PC-3 (cell line): Measurements from ENCODE around the gene NRSN2. TPM values are rescaled to one million over a fixed set of nuclear protein-coding genes. Genes with fewer than 3 reads are reported as not detected.

Source experiments
- ATAC-seq: fragments of 200-7000 bp; cut with Tn5 transposase; 2 replicates; pipeline ENCODE4 v1.9.1; 2020; ENCODE audit warnings: mild to moderate bottlenecking, moderate library complexity
- BruUV-seq: library from RNA; stranded (reverse); fragments of 400-500 nt; replicated peaks from 2 replicates; lab custom pipeline; 2021; lab: Mats Ljungman, UMichigan
- CTCF ChIA-PET: fragments of 300-600 bp; sonication (Branson Sonifier 250); formaldehyde crosslinking; loops from one replicate; lab custom pipeline; 2022; ENCODE audit warnings: antibody characterized with exemption; lab: Charles Lee
- POLR2A ChIA-PET: fragments of 300-600 bp; sonication (Branson Sonifier 250); formaldehyde crosslinking; loops from one replicate; lab custom pipeline; 2022; ENCODE audit warnings: antibody characterized with exemption; ENCODE audit not compliant: unreplicated experiment; lab: Charles Lee
- DNase-seq: peaks from one replicate; pipeline ENCODE4 v3.0.0-alpha.2; 2015
- H2AFZ ChIP-seq: fragments of 300-600 bp; sonication (generic); 2 replicates; pipeline ENCODE4 v1.6.0; 2016; ENCODE audit warnings: antibody characterized with exemption, low read length
- H3F3A ChIP-seq: fragments of 300-600 bp; sonication (generic); one replicate; pipeline ENCODE4 v1.6.0; 2017; ENCODE audit warnings: antibody characterized with exemption, low read length, control low read depth, mild to moderate bottlenecking; ENCODE audit not compliant: unreplicated experiment
- H3K27ac ChIP-seq: fragments of 300-600 bp; sonication (generic); 2 replicates; pipeline ENCODE4 v1.5.1; 2016; ENCODE audit warnings: mild to moderate bottlenecking, low read length
- H3K27me3 ChIP-seq: fragments of 300-600 bp; sonication (generic); 2 replicates; pipeline ENCODE4 v1.6.1; 2016; ENCODE audit warnings: low read length, mixed read lengths
- H3K36me3 ChIP-seq: fragments of 300-600 bp; sonication (generic); 2 replicates; pipeline ENCODE4 v1.6.1; 2016; ENCODE audit warnings: low read depth, mixed run types, low read length, mixed read lengths
- H3K4me1 ChIP-seq: fragments of 300-600 bp; sonication (generic); 2 replicates; pipeline ENCODE4 v1.5.1; 2016; ENCODE audit warnings: low read length; ENCODE audit not compliant: insufficient read depth
- H3K4me2 ChIP-seq: fragments of 300-600 bp; sonication (generic); 2 replicates; pipeline ENCODE4 v1.6.0; 2016; ENCODE audit warnings: low read length
- H3K4me3 ChIP-seq: fragments of 300-600 bp; sonication (generic); 2 replicates; pipeline ENCODE4 v1.5.1; 2016; ENCODE audit warnings: mild to moderate bottlenecking, low read length, mixed read lengths
- H3K79me2 ChIP-seq: fragments of 300-600 bp; sonication (generic); 2 replicates; pipeline ENCODE4 v1.6.1; 2017; ENCODE audit warnings: low read length, mixed read lengths
- H3K9ac ChIP-seq: fragments of 300-600 bp; sonication (generic); 2 replicates; pipeline ENCODE4 v1.6.0; 2016; ENCODE audit warnings: mild to moderate bottlenecking, low read length
- H3K9me2 ChIP-seq: fragments of 300-600 bp; sonication (generic); replicated peaks from 2 replicates; pipeline ENCODE4 v1.6.1; 2016; ENCODE audit warnings: mixed run types, low read length, mixed read lengths
- H3K9me3 ChIP-seq: fragments of 300-600 bp; sonication (generic); 2 replicates; pipeline ENCODE4 v1.6.1; 2016; ENCODE audit warnings: low read length, mixed read lengths
- H4K20me1 ChIP-seq: fragments of 300-600 bp; sonication (generic); 2 replicates; pipeline ENCODE4 v1.6.1; 2016; ENCODE audit warnings: low read length, mixed read lengths
- EZH2 ChIP-seq: fragments of 300-600 bp; sonication (generic); IDR thresholded peaks from one replicate; pipeline ENCODE4 v1.6.1; 2017; ENCODE audit warnings: antibody characterized with exemption, mild to moderate bottlenecking, low read length; ENCODE audit not compliant: unreplicated experiment
- EZH2phosphoT487 ChIP-seq: fragments of 300-600 bp; sonication (generic); IDR thresholded peaks from 2 replicates; pipeline ENCODE4 v1.6.1; 2018; ENCODE audit warnings: mild to moderate bottlenecking, antibody characterized with exemption, low read length, borderline replicate concordance
- intact Hi-C: fragments of 100-400 bp; cut with micrococcal nuclease; formaldehyde crosslinking; loops from 2 replicates; pipeline ENCODE4 v1.9.0; 2023
- total RNA-seq: library from RNA; depleted of rRNA; stranded (reverse); fragments of >200 nt; gene quantifications from 2 replicates; pipeline ENCODE4 v1.2.3, GENCODE V29; 2014
- TF ChIP-seq, protein P1 (sequence below): fragments of 300-600 bp; sonication (generic); conservative IDR thresholded peaks from 2 replicates; pipeline ENCODE4 v1.5.1; 2017; ENCODE audit warnings: antibody characterized with exemption, low read depth, mild to moderate bottlenecking, low read length

The NRSN2 gene
- total RNA-seq, 1 experiment from 2014 or later, result 50.7 TPM

DNA sequence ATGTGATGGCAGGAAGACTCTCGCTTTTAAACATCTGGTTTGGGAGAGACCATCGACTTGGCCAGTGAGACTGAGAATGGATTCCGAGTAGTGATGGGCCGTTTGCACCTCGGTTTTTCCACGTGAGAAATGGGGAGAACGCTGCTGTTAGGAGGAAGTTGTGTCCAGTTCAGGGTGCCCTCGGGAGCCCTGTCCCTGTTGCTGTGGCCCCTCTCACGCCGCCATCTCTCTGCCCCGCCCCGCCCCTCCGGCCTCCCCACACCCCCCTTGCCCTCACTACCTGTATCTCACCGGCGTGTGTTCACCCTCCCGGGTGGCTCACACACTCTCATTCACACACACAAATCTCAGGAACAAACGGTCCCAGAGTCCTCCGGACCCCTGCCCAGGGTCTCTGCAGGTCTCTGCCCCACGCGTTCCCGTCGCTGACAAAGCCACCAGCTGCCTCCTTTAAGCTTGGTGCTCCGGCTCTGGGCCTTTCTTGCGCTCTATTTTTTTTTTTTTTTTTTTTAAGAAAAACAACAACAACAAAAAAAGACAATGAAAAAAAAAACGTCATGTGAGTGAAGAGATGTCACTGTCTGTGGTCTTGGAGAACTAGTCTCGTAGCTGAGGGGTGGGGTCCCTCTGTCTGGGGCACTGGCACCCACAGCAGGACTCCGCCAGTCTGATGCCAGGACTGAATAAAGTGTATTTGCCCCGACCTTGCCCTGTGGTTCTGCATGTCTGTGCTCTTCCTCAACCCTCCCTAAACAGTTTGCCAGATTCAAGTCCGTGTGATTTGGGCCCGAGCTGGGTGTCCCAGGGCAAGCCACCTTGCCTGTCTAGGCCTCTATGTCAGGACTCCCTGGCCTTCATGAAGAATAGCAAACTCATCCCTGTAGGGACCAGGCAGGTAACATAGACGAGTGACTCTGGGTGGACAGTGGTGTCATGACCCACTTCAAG is 18.6 kb upstream of the NRSN2 start:
- ATAC-seq (no peak), DNase-seq (no peak)
- Histone ChIP-seq H3K4me3 (peak overlapping the region; percentile 74), H3K4me1 (peaks cover 28% of the 10 kb centered on the region), H4K20me1 (peaks cover 5% of the 10 kb centered on the region), H3K36me3 (no peaks in the 10 kb centered on the region), H3K79me2 (peaks cover 26% of the 10 kb centered on the region), H3K27ac (no peak overlapping the region), H3K27me3 (no peaks in the 10 kb centered on the region), H3K9ac (peak overlapping the region; percentile 61), H3K4me2 (peak overlapping the region; percentile 90), H3K9me3 (no peaks in the 10 kb centered on the region), H3F3A (no peaks in the 10 kb centered on the region), H2AFZ (peak overlapping the region; percentile 64; the same call in 1 of the 2 replicates), H3K9me2 (no peaks in the 10 kb centered on the region)
- no TSS peak for BruUV-seq
- ChIA-PET POLR2A (no interaction called here), CTCF (no interaction called here)
- intact Hi-C loops, result loop anchor here (5.0 kb wide), 1 partner anchor 91 kb away; no protein-coding TSS in a partner anchor
- TF ChIP-seq, protein P1, sequence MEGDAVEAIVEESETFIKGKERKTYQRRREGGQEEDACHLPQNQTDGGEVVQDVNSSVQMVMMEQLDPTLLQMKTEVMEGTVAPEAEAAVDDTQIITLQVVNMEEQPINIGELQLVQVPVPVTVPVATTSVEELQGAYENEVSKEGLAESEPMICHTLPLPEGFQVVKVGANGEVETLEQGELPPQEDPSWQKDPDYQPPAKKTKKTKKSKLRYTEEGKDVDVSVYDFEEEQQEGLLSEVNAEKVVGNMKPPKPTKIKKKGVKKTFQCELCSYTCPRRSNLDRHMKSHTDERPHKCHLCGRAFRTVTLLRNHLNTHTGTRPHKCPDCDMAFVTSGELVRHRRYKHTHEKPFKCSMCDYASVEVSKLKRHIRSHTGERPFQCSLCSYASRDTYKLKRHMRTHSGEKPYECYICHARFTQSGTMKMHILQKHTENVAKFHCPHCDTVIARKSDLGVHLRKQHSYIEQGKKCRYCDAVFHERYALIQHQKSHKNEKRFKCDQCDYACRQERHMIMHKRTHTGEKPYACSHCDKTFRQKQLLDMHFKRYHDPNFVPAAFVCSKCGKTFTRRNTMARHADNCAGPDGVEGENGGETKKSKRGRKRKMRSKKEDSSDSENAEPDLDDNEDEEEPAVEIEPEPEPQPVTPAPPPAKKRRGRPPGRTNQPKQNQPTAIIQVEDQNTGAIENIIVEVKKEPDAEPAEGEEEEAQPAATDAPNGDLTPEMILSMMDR, result no peak
- TF ChIP-seq EZH2phosphoT487 (no peak), EZH2 (no peak)

DNA sequence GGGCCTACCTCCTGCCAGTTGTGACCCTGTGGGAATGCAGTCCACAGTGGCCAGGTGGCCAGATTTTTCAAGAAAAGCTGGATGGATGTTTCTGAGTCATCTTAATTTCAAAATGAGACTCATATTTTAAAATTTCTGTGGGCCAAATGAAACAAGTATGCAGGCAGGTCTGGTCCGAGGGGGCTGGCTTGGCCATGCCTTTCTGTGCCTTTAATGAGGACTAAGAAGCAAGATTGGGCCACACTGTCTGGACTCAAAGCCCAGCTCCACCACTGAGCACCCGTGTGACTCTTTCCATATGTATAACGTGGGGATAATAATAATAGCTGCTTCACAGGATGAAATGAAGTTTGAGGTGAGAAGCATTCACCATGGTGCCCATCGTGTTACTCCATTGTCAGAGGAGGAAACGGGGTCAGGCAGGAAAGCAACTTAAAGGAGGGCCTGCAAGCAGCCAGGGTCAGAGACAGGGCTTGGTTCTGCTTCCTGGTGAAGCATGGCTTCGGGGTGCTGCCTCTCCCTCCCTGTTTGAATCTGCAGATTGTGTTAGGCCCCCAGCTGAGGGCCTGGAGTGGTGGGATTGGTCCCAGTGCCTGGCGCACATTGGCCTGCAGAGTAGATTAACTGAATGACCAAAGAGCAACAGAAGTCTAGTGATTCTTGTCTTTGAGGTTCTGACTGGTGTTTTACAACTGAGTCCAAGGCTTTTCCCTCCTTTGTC is 17.8 kb upstream of the NRSN2 start:
- Histone ChIP-seq H3F3A (no peaks in the 10 kb centered on the region), H3K27ac (no peak overlapping the region), H3K9me3 (no peaks in the 10 kb centered on the region), H2AFZ (no peak overlapping the region), H3K79me2 (peaks cover 26% of the 10 kb centered on the region), H3K9ac (no peak overlapping the region), H3K27me3 (no peaks in the 10 kb centered on the region), H3K4me2 (peak overlapping the region; percentile 90), H3K4me1 (peaks cover 21% of the 10 kb centered on the region), H3K4me3 (no peak overlapping the region), H4K20me1 (peaks cover 5% of the 10 kb centered on the region), H3K9me2 (no peaks in the 10 kb centered on the region), H3K36me3 (no peaks in the 10 kb centered on the region)
- ChIA-PET CTCF (no interaction called here), POLR2A (interaction anchor here (0.6 kb wide), 1 partner anchor 80 kb away, joined by 16 read pairs; no protein-coding TSS in a partner anchor)
- intact Hi-C loops, result loop anchor here (5.0 kb wide), 1 partner anchor 92 kb away; no protein-coding TSS in a partner anchor
- BruUV-seq, result no TSS peak
- TF ChIP-seq, protein P1, result no peak
- TF ChIP-seq EZH2phosphoT487 (no peak), EZH2 (no peak)
- no peak for ATAC-seq
- DNase-seq, result no peak
